HG03175 (cell line): Measurements from ENCODE around the gene DNMBP.
"Not testable (repeated sequence)": the region's sequence is repeated elsewhere in the genome, so short reads cannot be mapped to it uniquely, and the experiment has no call there.

Experiments
- ATAC-seq: cut with Tn5 transposase; IDR thresholded peaks from one replicate; pipeline ENCODE4 v1.9.1; 2021; ENCODE audit warnings: mild to moderate bottlenecking, moderate library complexity; ENCODE audit not compliant: unreplicated experiment

The DNMBP gene

GRCh38 chr10:99917963-99918825, 91.6 kb downstream of the DNMBP start:
- ATAC-seq = no peak

GRCh38 chr10:99916776-99917175, 93.0 kb downstream of the DNMBP start:
- ATAC-seq = no peak

GRCh38 chr10:99915414-99915813, 94.3 kb downstream of the DNMBP start:
- no peak for ATAC-seq

GRCh38 chr10:99914236-99914635, 95.5 kb downstream of the DNMBP start:
- ATAC-seq = no peak

- ATAC-seq = no peak
Measured at GRCh38 chr10:99913831-99914235, 95.9 kb downstream of the DNMBP start.

GRCh38 chr10:99912041-99912440, 97.7 kb downstream of the DNMBP start:
- no peak for ATAC-seq

GRCh38 chr10:99908512-99908911, 101.2 kb downstream of the DNMBP start:
- no peak for ATAC-seq

- ATAC-seq = no peak
Measured at GRCh38 chr10:99906470-99906869, 103.3 kb downstream of the DNMBP start.

- no peak for ATAC-seq
Measured at GRCh38 chr10:99905971-99906370, 103.8 kb downstream of the DNMBP start.

GRCh38 chr10:99895867-99896266, 113.9 kb downstream of the DNMBP start:
- no peak for ATAC-seq

GRCh38 chr10:99895066-99895465, 114.7 kb downstream of the DNMBP start:
- ATAC-seq = not testable (repeated sequence)

- no peak for ATAC-seq
Measured at GRCh38 chr10:99894613-99895012, 115.1 kb downstream of the DNMBP start.

GRCh38 chr10:99888622-99889021, 121.1 kb downstream of the DNMBP start:
- ATAC-seq = no peak

- ATAC-seq = no peak
Measured at GRCh38 chr10:99883523-99883922, 126.2 kb downstream of the DNMBP start.

- no peak for ATAC-seq
Measured at GRCh38 chr10:99881371-99881770, 128.4 kb downstream of the DNMBP start.

GRCh38 chr10:99880080-99880835, 129.5 kb downstream of the DNMBP start:
- ATAC-seq = no peak

- no peak for ATAC-seq
Measured at GRCh38 chr10:99875473-99875872, 134.3 kb downstream of the DNMBP start.

- no peak for ATAC-seq
Measured at GRCh38 chr10:99874341-99875085, 135.2 kb downstream of the DNMBP start.

GRCh38 chr10:99873846-99874245, 135.9 kb downstream of the DNMBP start:
- no peak for ATAC-seq

GRCh38 chr10:99872367-99873162, 137.2 kb downstream of the DNMBP start:
- no peak for ATAC-seq
